ENCODE measurements around the gene NSMCE3. TPM values are rescaled to one million over a fixed set of nuclear protein-coding genes. Genes with fewer than 3 reads are reported as not detected.

NSMCE3 gene
- 9.2 to 9.5 TPM (median 9.4 TPM) in 3 replicates for total RNA-seq
- long read RNA-seq, full-length matches to known transcripts, result 61 of 61 reads
- long read RNA-seq, partial matches to known transcripts, result 0 of 61 reads
- long read RNA-seq, other reads (novel, unspliced or antisense), result 0 of 61 reads

DNA sequence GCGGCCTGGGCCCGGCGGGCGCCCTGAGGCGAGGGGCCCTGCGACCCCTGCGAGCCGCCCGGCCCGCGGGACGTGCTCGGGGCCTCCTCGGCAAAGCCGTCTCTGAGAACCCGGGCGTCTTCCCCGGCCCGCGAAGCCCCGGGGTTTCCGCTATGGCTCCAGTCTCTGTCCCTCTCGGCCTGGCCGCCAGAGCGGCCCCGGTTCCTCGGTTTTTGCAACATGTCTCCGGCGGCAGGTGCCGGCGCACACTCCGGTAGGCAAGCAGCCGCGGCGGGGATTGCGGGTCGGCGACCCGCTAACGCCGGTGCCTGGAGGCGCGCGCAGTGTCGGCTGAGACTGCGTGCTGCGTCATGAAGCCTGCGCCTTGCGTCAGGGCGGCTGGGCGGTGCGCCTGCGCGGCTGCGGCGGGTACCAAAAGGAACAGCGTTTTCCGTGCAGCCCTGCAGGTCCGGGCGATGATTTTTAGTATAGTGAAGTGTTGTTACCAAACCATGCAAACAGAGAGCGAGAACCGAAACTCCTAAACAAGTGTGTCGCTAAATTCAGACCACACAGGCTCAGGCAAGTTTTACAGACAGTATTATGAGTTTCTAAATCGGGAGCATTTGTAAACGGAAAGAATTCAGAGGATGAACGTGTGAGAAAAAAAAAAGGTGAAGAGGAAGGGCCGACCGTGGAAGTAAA is at the start of gene NSMCE3:
TSS of gene NSMCE3 (minus strand) at position 338 of the 684 bp plus-strand sequence. CDS start at position 221, 117 bp downstream.
- peak within 1 kb of the TSS; percentile 96 for H3K27ac Mint-ChIP-seq (ENCODE audit: unreplicated experiment)
- H3K4me3 Mint-ChIP-seq (ENCODE audit: unreplicated experiment), result peak within 1 kb of the TSS; percentile 95
- H3K27me3 Mint-ChIP-seq (ENCODE audit: low read depth), result no peaks in the 10 kb centered on the region
- H3K36me3 Mint-ChIP-seq (ENCODE audit: low read depth), result no peaks in the 10 kb centered on the region
- peak; percentile 95 for DNase-seq (ENCODE audit: low spot score)
- H3K4me1 Mint-ChIP-seq (ENCODE audit: low read depth), result peaks cover 39% of the 10 kb centered on the region
- TF ChIP-seq, protein P1, sequence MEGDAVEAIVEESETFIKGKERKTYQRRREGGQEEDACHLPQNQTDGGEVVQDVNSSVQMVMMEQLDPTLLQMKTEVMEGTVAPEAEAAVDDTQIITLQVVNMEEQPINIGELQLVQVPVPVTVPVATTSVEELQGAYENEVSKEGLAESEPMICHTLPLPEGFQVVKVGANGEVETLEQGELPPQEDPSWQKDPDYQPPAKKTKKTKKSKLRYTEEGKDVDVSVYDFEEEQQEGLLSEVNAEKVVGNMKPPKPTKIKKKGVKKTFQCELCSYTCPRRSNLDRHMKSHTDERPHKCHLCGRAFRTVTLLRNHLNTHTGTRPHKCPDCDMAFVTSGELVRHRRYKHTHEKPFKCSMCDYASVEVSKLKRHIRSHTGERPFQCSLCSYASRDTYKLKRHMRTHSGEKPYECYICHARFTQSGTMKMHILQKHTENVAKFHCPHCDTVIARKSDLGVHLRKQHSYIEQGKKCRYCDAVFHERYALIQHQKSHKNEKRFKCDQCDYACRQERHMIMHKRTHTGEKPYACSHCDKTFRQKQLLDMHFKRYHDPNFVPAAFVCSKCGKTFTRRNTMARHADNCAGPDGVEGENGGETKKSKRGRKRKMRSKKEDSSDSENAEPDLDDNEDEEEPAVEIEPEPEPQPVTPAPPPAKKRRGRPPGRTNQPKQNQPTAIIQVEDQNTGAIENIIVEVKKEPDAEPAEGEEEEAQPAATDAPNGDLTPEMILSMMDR (IDR thresholded peaks at IDR 0.05), result no peak
- no peaks in the 10 kb centered on the region for H3K9me3 Mint-ChIP-seq (ENCODE audit: low read depth)

DNA sequence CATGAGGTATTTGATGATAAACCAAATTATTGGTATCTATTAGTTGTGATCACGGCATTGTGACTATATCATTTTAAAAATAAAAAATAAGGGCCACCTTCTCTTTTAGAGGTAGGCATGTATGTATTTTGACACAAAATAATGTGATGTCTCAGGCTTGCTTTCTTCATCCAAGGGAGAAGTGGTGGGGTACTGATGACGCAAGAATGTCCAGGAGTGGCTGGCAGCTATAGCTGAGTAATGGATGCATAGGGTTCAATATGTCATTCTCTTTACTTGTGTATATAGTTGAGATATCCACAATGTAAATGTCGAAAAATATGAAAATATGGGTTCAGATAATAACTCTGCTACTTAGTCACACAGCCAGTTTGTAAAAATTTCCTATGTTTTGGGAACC is 46.8 kb upstream of the NSMCE3 start:
- H3K9me3 Mint-ChIP-seq (ENCODE audit: low read depth), result no peaks in the 10 kb centered on the region
- no peak overlapping the region for H3K27ac Mint-ChIP-seq (ENCODE audit: unreplicated experiment)
- no peaks in the 10 kb centered on the region for H3K27me3 Mint-ChIP-seq (ENCODE audit: low read depth)
- no peak overlapping the region for H3K4me3 Mint-ChIP-seq (ENCODE audit: unreplicated experiment)
- H3K36me3 Mint-ChIP-seq (ENCODE audit: low read depth), result no peaks in the 10 kb centered on the region
- no peak for DNase-seq (ENCODE audit: low spot score)
- peaks cover 12% of the 10 kb centered on the region for H3K4me1 Mint-ChIP-seq (ENCODE audit: low read depth)
- TF ChIP-seq, protein P1 (IDR thresholded peaks at IDR 0.05), result no peak

DNA sequence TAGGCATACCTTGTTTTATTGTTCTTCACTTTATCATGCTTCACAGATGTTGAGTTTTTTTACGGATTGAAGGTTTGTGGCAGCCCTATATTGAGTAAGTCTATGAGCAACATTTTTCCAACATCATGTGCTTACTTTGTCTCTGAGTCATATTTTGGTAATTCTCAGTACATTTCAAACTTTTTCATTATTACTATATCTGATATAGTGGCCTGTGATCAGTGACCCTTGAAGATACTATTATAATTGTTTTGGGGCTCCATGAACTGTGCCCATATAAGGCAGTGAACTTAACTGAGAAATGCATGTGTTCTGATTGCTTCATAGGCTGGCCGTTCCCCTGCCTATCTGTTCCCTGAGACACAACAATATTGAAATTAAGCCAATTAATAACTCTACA is 42.8 kb upstream of the NSMCE3 start:
- TF ChIP-seq, protein P1 (IDR thresholded peaks at IDR 0.05), result no peak
- H3K36me3 Mint-ChIP-seq (ENCODE audit: low read depth), result no peaks in the 10 kb centered on the region
- peaks cover 12% of the 10 kb centered on the region for H3K4me1 Mint-ChIP-seq (ENCODE audit: low read depth)
- H3K27me3 Mint-ChIP-seq (ENCODE audit: low read depth), result no peaks in the 10 kb centered on the region
- no peak for DNase-seq (ENCODE audit: low spot score)
- H3K27ac Mint-ChIP-seq (ENCODE audit: unreplicated experiment), result no peak overlapping the region
- H3K4me3 Mint-ChIP-seq (ENCODE audit: unreplicated experiment), result no peak overlapping the region
- no peaks in the 10 kb centered on the region for H3K9me3 Mint-ChIP-seq (ENCODE audit: low read depth)

DNA sequence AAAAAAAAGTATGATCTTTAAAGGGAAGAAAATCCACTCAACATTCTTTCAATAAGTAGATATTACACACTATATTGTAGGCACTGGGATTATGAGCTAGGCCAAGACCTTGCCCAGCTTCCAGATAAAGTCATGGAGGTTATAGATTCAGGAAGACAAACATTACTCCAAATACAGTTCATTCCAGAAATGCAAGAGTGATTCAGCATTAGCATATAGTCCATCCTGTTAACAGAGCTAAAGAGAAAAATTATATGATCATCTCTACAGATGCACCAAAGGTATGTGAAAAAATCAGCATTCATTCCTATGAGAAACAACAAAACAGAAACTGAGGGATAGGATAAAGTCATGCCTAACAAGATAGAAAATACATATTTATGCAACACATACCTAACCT is 42.1 kb upstream of the NSMCE3 start:
- no peaks in the 10 kb centered on the region for H3K36me3 Mint-ChIP-seq (ENCODE audit: low read depth)
- no peaks in the 10 kb centered on the region for H3K9me3 Mint-ChIP-seq (ENCODE audit: low read depth)
- H3K4me1 Mint-ChIP-seq (ENCODE audit: low read depth), result peaks cover 12% of the 10 kb centered on the region
- no peak overlapping the region for H3K4me3 Mint-ChIP-seq (ENCODE audit: unreplicated experiment)
- no peaks in the 10 kb centered on the region for H3K27me3 Mint-ChIP-seq (ENCODE audit: low read depth)
- peak overlapping the region; percentile 46 for H3K27ac Mint-ChIP-seq (ENCODE audit: unreplicated experiment)
- DNase-seq (ENCODE audit: low spot score), result no peak
- TF ChIP-seq, protein P1 (IDR thresholded peaks at IDR 0.05), result no peak

DNA sequence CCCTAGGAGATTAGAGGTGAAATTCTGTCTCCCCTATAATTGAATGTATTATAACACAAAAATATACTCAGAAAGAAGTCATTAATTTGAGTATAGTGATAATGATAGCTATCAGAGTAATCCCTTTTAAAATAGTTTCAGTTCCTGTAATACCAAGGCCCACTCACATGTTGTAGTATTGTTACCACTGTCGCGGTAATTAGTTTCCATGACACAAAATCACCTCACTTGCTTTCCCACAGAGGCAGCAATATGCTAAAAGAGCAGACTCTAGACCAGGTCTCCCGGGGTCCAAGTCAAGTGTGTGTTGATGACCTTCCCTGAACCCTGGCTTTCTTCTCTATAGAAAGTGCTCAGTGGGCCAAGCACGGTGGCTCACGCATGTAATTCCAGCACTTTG is 39.5 kb upstream of the NSMCE3 start:
- no peaks in the 10 kb centered on the region for H3K9me3 Mint-ChIP-seq (ENCODE audit: low read depth)
- H3K4me1 Mint-ChIP-seq (ENCODE audit: low read depth), result peaks cover 12% of the 10 kb centered on the region
- H3K36me3 Mint-ChIP-seq (ENCODE audit: low read depth), result no peaks in the 10 kb centered on the region
- no peaks in the 10 kb centered on the region for H3K27me3 Mint-ChIP-seq (ENCODE audit: low read depth)
- H3K27ac Mint-ChIP-seq (ENCODE audit: unreplicated experiment), result no peak overlapping the region
- TF ChIP-seq, protein P1 (IDR thresholded peaks at IDR 0.05), result no peak
- no peak for DNase-seq (ENCODE audit: low spot score)
- no peak overlapping the region for H3K4me3 Mint-ChIP-seq (ENCODE audit: unreplicated experiment)

Data from chondrocyte (in vitro differentiated cells).